Kidney (tissue), 14 donors: ENCODE results near the gene USH1C. TPM values are rescaled to one million over a fixed set of nuclear protein-coding genes. Genes with fewer than 3 reads are reported as not detected.

Experiments used
- DNase-seq, 5 donors: peaks; one replicate each; pipeline ENCODE4 v3.0.0-alpha.2; 2013 to 2020
- FAIRE-seq: peaks from 2 replicates; lab custom pipeline; 2012; peaks lifted over from hg19 to GRCh38; lab: Jason Lieb, UNC
- H3K27ac ChIP-seq, 2 donors: one replicate each; pipeline ENCODE4 v1.7.0; 2013; ENCODE audit warnings: low read depth in 2 of 2, low read length in 2 of 2, inconsistent platforms in 1 of 2
- H3K27me3 ChIP-seq: one replicate; pipeline ENCODE4 v1.7.1; 2013; ENCODE audit warnings: low read length, inconsistent platforms; ENCODE audit not compliant: control insufficient read depth, insufficient read depth
- H3K36me3 ChIP-seq, 3 donors: one replicate each; pipeline versions ENCODE4 v1.7.0 to v1.7.1; 2013; ENCODE audit warnings: low read length in 3 of 3, control low read depth in 1 of 3, inconsistent platforms in 1 of 3; ENCODE audit not compliant: insufficient read depth in 3 of 3, control insufficient read depth in 2 of 3
- H3K4me1 ChIP-seq, 3 donors: one replicate each; pipeline versions ENCODE4 v1.7.0 to v1.7.1; 2013; ENCODE audit warnings: low read length in 3 of 3, inconsistent platforms in 1 of 3, low read depth in 1 of 3; ENCODE audit not compliant: control insufficient read depth in 2 of 3, insufficient read depth in 2 of 3
- H3K4me3 ChIP-seq, 3 donors: one replicate each; pipeline versions ENCODE4 v1.7.0 to v1.8.1; 2013; ENCODE audit warnings: low read length in 3 of 3, control low read depth in 1 of 3, inconsistent platforms in 1 of 3
- H3K9ac ChIP-seq, 3 donors: one replicate each; pipeline versions ENCODE4 v1.7.0 to v1.7.1; 2013; ENCODE audit warnings: low read length in 3 of 3, control low read depth in 1 of 3, inconsistent platforms in 1 of 3
- H3K9me3 ChIP-seq, 3 donors: one replicate each; pipeline versions ENCODE4 v1.7.0 to v1.7.1; 2013; ENCODE audit warnings: low read length in 3 of 3, control low read depth in 1 of 3, inconsistent platforms in 1 of 3; ENCODE audit not compliant: control insufficient read depth in 2 of 3, insufficient read depth in 1 of 3
- intact Hi-C: fragments of 100-400 bp; cut with DNase I; formaldehyde crosslinking; loops from one replicate; pipeline ENCODE4 v1.11.1; 2022
- polyA plus RNA-seq: library from polyadenylated mRNA; stranded (reverse); fragments of 350-450 nt; fragmentation: Illumina TruSeq; extraction: RNeasy Lipid Tissue Mini Kit (QIAGEN cat#74804); gene quantifications from one replicate; pipeline ENCODE4 v1.2.3, GENCODE V29; 2014; ENCODE audit warnings: low read depth, low replicate concordance; ENCODE audit not compliant: insufficient read depth
- total RNA-seq: library from RNA; stranded (reverse); fragmentation: NEBNext Ultra II Directional; extraction: Animal tissue kit (Norgen Biotek cat#: 25700); gene quantifications from one replicate; pipeline ENCODE4 v1.2.1, GENCODE V29; 2021
- TF ChIP-seq, protein P1 (sequence below): IDR thresholded peaks from 3 replicates; pipeline ENCODE4 v1.5.1; 2012; ENCODE audit warnings: mild to moderate bottlenecking, moderate library complexity, borderline replicate concordance; ENCODE audit not compliant: insufficient read depth; ENCODE audit errors: extremely low read depth
- donor health status: control.
- donor health status: control.
- donor health status: control.
- donor health status: control.
- donor health status: control.
- donor health status: DM: yes; HTN: yes; CAD: no.
- donor health status: Normal renal cell carcinoma (clear cell type).

Gene USH1C
- total and polyA plus RNA-seq, 2 donors from 2014 or later, result 38.6 to 107 TPM

DNA sequence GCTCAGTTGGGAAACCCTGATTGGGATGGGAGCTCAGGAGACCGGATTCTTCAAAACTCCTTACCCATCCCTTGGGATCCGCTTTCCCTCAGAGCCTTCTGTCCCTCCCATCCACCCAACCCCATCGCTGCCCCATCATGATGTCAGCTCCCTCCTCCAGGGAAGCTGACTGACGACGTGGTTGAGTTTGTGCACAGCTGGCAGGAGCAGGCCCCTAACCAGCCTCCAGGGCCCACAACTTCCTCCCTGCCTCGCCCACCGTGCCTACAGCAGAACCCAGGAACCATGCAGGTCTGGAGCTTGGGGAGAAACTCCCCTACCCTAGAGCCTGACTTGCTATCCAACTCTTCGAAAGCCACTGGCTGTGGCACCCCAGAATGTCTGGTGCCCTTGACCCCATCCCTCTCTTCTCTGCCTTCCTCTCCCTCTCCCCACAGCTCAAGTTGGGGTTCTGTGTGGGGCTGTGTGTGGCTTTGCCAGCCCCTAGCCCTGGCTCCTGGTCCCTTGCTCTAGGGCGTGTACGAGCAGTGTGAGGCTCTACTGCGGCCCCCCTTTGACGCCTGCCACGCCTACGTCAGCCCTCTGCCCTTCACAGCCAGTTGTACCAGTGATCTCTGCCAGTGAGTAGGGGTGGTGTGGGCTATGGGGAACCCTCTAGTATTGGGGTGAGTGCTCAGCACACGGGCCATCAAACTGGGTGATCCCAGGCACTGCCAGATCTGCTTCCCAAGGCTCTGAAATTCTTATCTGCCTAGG, 14.0 kb upstream of the USH1C start:
- DNase-seq, result peak in 1 of 5 donors; percentile 60

DNA sequence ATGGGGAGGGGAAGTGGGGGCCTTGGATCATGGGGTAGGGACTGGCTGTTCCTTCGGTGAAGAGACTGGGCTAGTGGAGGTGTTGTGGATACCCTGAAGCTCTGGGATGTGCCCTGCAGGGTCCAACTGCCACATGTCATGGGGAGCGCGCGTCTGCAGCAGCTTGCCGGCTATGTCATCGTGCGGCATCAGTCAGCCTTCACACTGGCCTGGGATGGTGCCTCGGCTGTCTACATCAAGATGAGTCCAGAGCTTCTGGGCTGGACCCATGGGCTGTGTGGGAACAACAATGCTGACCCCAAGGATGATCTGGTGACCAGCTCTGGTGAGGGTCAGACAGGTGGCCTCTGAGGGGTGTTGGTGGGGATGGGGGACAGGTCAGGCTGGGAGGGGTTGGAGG, 12.8 kb upstream of the USH1C start:
- Histone ChIP-seq H3K4me1 (no peaks in the 10 kb centered on the region), H3K36me3 (no peaks in the 10 kb centered on the region), H3K27me3 (no peaks in the 10 kb centered on the region), H3K4me3 (no peak overlapping the region), H3K9ac (no peak overlapping the region), H3K27ac (no peak overlapping the region), H3K9me3 (no peaks in the 10 kb centered on the region)
- TF ChIP-seq, protein P1, sequence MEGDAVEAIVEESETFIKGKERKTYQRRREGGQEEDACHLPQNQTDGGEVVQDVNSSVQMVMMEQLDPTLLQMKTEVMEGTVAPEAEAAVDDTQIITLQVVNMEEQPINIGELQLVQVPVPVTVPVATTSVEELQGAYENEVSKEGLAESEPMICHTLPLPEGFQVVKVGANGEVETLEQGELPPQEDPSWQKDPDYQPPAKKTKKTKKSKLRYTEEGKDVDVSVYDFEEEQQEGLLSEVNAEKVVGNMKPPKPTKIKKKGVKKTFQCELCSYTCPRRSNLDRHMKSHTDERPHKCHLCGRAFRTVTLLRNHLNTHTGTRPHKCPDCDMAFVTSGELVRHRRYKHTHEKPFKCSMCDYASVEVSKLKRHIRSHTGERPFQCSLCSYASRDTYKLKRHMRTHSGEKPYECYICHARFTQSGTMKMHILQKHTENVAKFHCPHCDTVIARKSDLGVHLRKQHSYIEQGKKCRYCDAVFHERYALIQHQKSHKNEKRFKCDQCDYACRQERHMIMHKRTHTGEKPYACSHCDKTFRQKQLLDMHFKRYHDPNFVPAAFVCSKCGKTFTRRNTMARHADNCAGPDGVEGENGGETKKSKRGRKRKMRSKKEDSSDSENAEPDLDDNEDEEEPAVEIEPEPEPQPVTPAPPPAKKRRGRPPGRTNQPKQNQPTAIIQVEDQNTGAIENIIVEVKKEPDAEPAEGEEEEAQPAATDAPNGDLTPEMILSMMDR, result no peak
- FAIRE-seq (no peak), DNase-seq (peak in 1 of 5 donors; percentile 54)
- intact Hi-C loops, result no loop called here

More for the DNA sequence above, 14.0 kb upstream of the USH1C start:
- intact Hi-C loops, result no loop called here
- Histone ChIP-seq H3K36me3 (no peaks in the 10 kb centered on the region), H3K4me3 (no peak overlapping the region), H3K4me1 (no peaks in the 10 kb centered on the region), H3K27ac (no peak overlapping the region), H3K9me3 (no peaks in the 10 kb centered on the region), H3K9ac (no peak overlapping the region), H3K27me3 (no peaks in the 10 kb centered on the region)
- no peak for FAIRE-seq
- TF ChIP-seq, protein P1, result no peak

DNA sequence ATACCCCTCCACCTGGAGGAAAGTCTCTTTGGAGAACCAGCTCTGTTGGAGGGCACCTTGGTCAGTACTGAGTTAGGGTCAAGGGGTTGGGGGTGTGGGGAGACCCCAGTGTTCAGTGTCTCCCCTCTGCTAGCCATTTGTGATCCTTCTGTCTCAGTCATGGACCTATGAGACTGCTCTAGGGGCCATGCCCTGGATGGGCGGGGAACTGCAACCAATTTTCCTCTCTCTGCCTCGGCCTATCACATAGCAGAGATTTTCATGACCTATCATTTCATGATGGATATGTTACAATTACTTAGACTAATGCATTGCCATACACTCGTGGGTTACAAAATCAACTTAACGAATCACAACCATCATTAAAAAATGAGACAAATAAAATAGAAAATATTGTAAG, 10.3 kb upstream of the USH1C start:
- H3K27ac ChIP-seq, result no peak overlapping the region
- no peak overlapping the region for H3K4me3 ChIP-seq
- intact Hi-C loops, result no loop called here
- H3K9me3 ChIP-seq, result no peaks in the 10 kb centered on the region
- H3K36me3 ChIP-seq, result no peaks in the 10 kb centered on the region
- no peaks in the 10 kb centered on the region for H3K27me3 ChIP-seq
- TF ChIP-seq, protein P1, result no peak
- H3K4me1 ChIP-seq, result no peaks in the 10 kb centered on the region
- no peak overlapping the region for H3K9ac ChIP-seq
- DNase-seq, result peak in 1 of 5 donors; percentile 18
- no peak for FAIRE-seq
